ENCODE measurements around the gene CRHR2.
"Not testable (repeated sequence)": the region's sequence is repeated elsewhere in the genome, so short reads cannot be mapped to it uniquely, and the experiment has no call there.

CRHR2 gene

GRCh38 chr7:30647589-30648364 lies 34.5 kb downstream of the CRHR2 start:
- no peak overlapping the region for H3K27ac ChIP-seq (ENCODE audit: low read length)
- no CpG with 5 or more reads among the region's 10 CpGs for WGBS (ENCODE audit: insufficient coverage, insufficient read length)
- H3K4me3 ChIP-seq (ENCODE audit: low read length), result no peak overlapping the region
- DNase-seq (ENCODE audit: low read depth, low spot score), result no peak
- H3K36me3 ChIP-seq (ENCODE audit: control insufficient read depth, insufficient read depth, low read length), result no peaks in the 10 kb centered on the region
- no peaks in the 10 kb centered on the region; the same call in 1 of the 2 replicates for H3K4me1 ChIP-seq (ENCODE audit: control insufficient read depth, insufficient read depth, low read length)
- no peaks in the 10 kb centered on the region for H3K9me3 ChIP-seq (ENCODE audit: control insufficient read depth, insufficient read depth, low read length)
- H3K27me3 ChIP-seq (ENCODE audit: control insufficient read depth, insufficient read depth, low read length), result no peaks in the 10 kb centered on the region

- WGBS (ENCODE audit: insufficient coverage, insufficient read length), result no CpG with 5 or more reads among the region's 12 CpGs
- no peak for DNase-seq (ENCODE audit: low read depth, low spot score)
- no peak overlapping the region for H3K27ac ChIP-seq (ENCODE audit: low read length)
Observed at GRCh38 chr7:30646154-30646553, 36.1 kb downstream of the CRHR2 start.

GRCh38 chr7:30645661-30646060 lies 36.6 kb downstream of the CRHR2 start:
- no CpG with 5 or more reads among the region's 3 CpGs for WGBS (ENCODE audit: insufficient coverage, insufficient read length)
- Histone ChIP-seq H3K4me1 (ENCODE audit: control insufficient read depth, insufficient read depth, low read length) (no peaks in the 10 kb centered on the region; the same call in 1 of the 2 replicates), H3K4me3 (ENCODE audit: low read length) (no peak overlapping the region), H3K27ac (ENCODE audit: low read length) (no peak overlapping the region), H3K27me3 (ENCODE audit: control insufficient read depth, insufficient read depth, low read length) (no peaks in the 10 kb centered on the region), H3K36me3 (ENCODE audit: control insufficient read depth, insufficient read depth, low read length) (no peaks in the 10 kb centered on the region), H3K9me3 (ENCODE audit: control insufficient read depth, insufficient read depth, low read length) (no peaks in the 10 kb centered on the region)
- DNase-seq (ENCODE audit: low read depth, low spot score), result no peak

More at GRCh38 chr7:30646154-30646553, 36.1 kb downstream of the CRHR2 start:
- Histone ChIP-seq H3K4me1 (ENCODE audit: control insufficient read depth, insufficient read depth, low read length) (no peaks in the 10 kb centered on the region; the same call in 1 of the 2 replicates), H3K36me3 (ENCODE audit: control insufficient read depth, insufficient read depth, low read length) (no peaks in the 10 kb centered on the region), H3K27me3 (ENCODE audit: control insufficient read depth, insufficient read depth, low read length) (no peaks in the 10 kb centered on the region), H3K4me3 (ENCODE audit: low read length) (no peak overlapping the region), H3K9me3 (ENCODE audit: control insufficient read depth, insufficient read depth, low read length) (no peaks in the 10 kb centered on the region)

- H3K27me3 ChIP-seq (ENCODE audit: control insufficient read depth, insufficient read depth, low read length), result no peaks in the 10 kb centered on the region
- H3K4me1 ChIP-seq (ENCODE audit: control insufficient read depth, insufficient read depth, low read length), result no peaks in the 10 kb centered on the region
- WGBS (ENCODE audit: insufficient coverage, insufficient read length), result no CpG with 5 or more reads among the region's 4 CpGs
- H3K27ac ChIP-seq (ENCODE audit: low read length), result no peak overlapping the region
- H3K36me3 ChIP-seq (ENCODE audit: control insufficient read depth, insufficient read depth, low read length), result no peaks in the 10 kb centered on the region
- no peak for DNase-seq (ENCODE audit: low read depth, low spot score)
- H3K9me3 ChIP-seq (ENCODE audit: control insufficient read depth, insufficient read depth, low read length), result no peaks in the 10 kb centered on the region
- H3K4me3 ChIP-seq (ENCODE audit: low read length), result no peak overlapping the region
Observed at GRCh38 chr7:30644286-30644955, 37.8 kb downstream of the CRHR2 start.

GRCh38 chr7:30642789-30643188 lies 39.5 kb downstream of the CRHR2 start:
- no CpG with 5 or more reads among the region's 4 CpGs for WGBS (ENCODE audit: insufficient coverage, insufficient read length)
- H3K36me3 ChIP-seq (ENCODE audit: control insufficient read depth, insufficient read depth, low read length), result no peaks in the 10 kb centered on the region
- no peaks in the 10 kb centered on the region for H3K27me3 ChIP-seq (ENCODE audit: control insufficient read depth, insufficient read depth, low read length)
- no peak overlapping the region for H3K27ac ChIP-seq (ENCODE audit: low read length)
- no peak for DNase-seq (ENCODE audit: low read depth, low spot score)
- no peaks in the 10 kb centered on the region for H3K4me1 ChIP-seq (ENCODE audit: control insufficient read depth, insufficient read depth, low read length)
- H3K4me3 ChIP-seq (ENCODE audit: low read length), result peak overlapping the region; percentile 24; the same call in 1 of the 2 replicates
- no peaks in the 10 kb centered on the region for H3K9me3 ChIP-seq (ENCODE audit: control insufficient read depth, insufficient read depth, low read length)

- not testable (repeated sequence) for H3K27me3 ChIP-seq (ENCODE audit: control insufficient read depth, insufficient read depth, low read length); H3K36me3 ChIP-seq (ENCODE audit: control insufficient read depth, insufficient read depth, low read length); H3K4me3 ChIP-seq (ENCODE audit: low read length); H3K27ac ChIP-seq (ENCODE audit: low read length); H3K9me3 ChIP-seq (ENCODE audit: control insufficient read depth, insufficient read depth, low read length); DNase-seq (ENCODE audit: low read depth, low spot score); H3K4me1 ChIP-seq (ENCODE audit: control insufficient read depth, insufficient read depth, low read length)
- WGBS (ENCODE audit: insufficient coverage, insufficient read length), result no CpG with 5 or more reads among the region's 29 CpGs
Observed at GRCh38 chr7:30642322-30642721, 39.9 kb downstream of the CRHR2 start.

- Histone ChIP-seq H3K9me3 (ENCODE audit: control insufficient read depth, insufficient read depth, low read length) (no peaks in the 10 kb centered on the region; the same call in 1 of the 2 replicates), H3K36me3 (ENCODE audit: control insufficient read depth, insufficient read depth, low read length) (peaks cover 14% of the 10 kb centered on the region), H3K4me3 (ENCODE audit: low read length) (no peak overlapping the region), H3K27me3 (ENCODE audit: control insufficient read depth, insufficient read depth, low read length) (no peaks in the 10 kb centered on the region), H3K27ac (ENCODE audit: low read length) (no peak overlapping the region), H3K4me1 (ENCODE audit: control insufficient read depth, insufficient read depth, low read length) (no peaks in the 10 kb centered on the region)
- no peak for DNase-seq (ENCODE audit: low read depth, low spot score)
- WGBS (ENCODE audit: insufficient coverage, insufficient read length), result no CpG with 5 or more reads among the region's 6 CpGs
Observed at GRCh38 chr7:30635798-30636197, 46.5 kb downstream of the CRHR2 start.

- peaks cover 14% of the 10 kb centered on the region for H3K36me3 ChIP-seq (ENCODE audit: control insufficient read depth, insufficient read depth, low read length)
- no CpG with 5 or more reads among the region's 6 CpGs for WGBS (ENCODE audit: insufficient coverage, insufficient read length)
- no peaks in the 10 kb centered on the region; the same call in 1 of the 2 replicates for H3K9me3 ChIP-seq (ENCODE audit: control insufficient read depth, insufficient read depth, low read length)
- H3K4me3 ChIP-seq (ENCODE audit: low read length), result no peak overlapping the region
- H3K4me1 ChIP-seq (ENCODE audit: control insufficient read depth, insufficient read depth, low read length), result no peaks in the 10 kb centered on the region
- no peak for DNase-seq (ENCODE audit: low read depth, low spot score)
- H3K27ac ChIP-seq (ENCODE audit: low read length), result no peak overlapping the region
- H3K27me3 ChIP-seq (ENCODE audit: control insufficient read depth, insufficient read depth, low read length), result no peaks in the 10 kb centered on the region
Observed at GRCh38 chr7:30634634-30635201, 47.5 kb downstream of the CRHR2 start.

GRCh38 chr7:30634193-30634626 lies 48.0 kb downstream of the CRHR2 start:
- no CpG with 5 or more reads among the region's 1 CpG for WGBS (ENCODE audit: insufficient coverage, insufficient read length)
- Histone ChIP-seq H3K4me3 (ENCODE audit: low read length) (no peak overlapping the region), H3K4me1 (ENCODE audit: control insufficient read depth, insufficient read depth, low read length) (no peaks in the 10 kb centered on the region), H3K27me3 (ENCODE audit: control insufficient read depth, insufficient read depth, low read length) (no peaks in the 10 kb centered on the region), H3K9me3 (ENCODE audit: control insufficient read depth, insufficient read depth, low read length) (no peaks in the 10 kb centered on the region; the same call in 1 of the 2 replicates), H3K27ac (ENCODE audit: low read length) (no peak overlapping the region), H3K36me3 (ENCODE audit: control insufficient read depth, insufficient read depth, low read length) (peaks cover 16% of the 10 kb centered on the region)
- DNase-seq (ENCODE audit: low read depth, low spot score), result no peak

GRCh38 chr7:30633223-30633622 lies 49.0 kb downstream of the CRHR2 start:
- Histone ChIP-seq H3K4me3 (ENCODE audit: low read length) (no peak overlapping the region), H3K36me3 (ENCODE audit: control insufficient read depth, insufficient read depth, low read length) (peaks cover 19% of the 10 kb centered on the region), H3K27me3 (ENCODE audit: control insufficient read depth, insufficient read depth, low read length) (no peaks in the 10 kb centered on the region), H3K27ac (ENCODE audit: low read length) (no peak overlapping the region), H3K4me1 (ENCODE audit: control insufficient read depth, insufficient read depth, low read length) (no peaks in the 10 kb centered on the region), H3K9me3 (ENCODE audit: control insufficient read depth, insufficient read depth, low read length) (no peaks in the 10 kb centered on the region; the same call in 1 of the 2 replicates)
- WGBS (ENCODE audit: insufficient coverage, insufficient read length), result no CpG with 5 or more reads among the region's 3 CpGs
- no peak for DNase-seq (ENCODE audit: low read depth, low spot score)
